ENCODE results near the gene KCNJ18.
"Not testable (repeated sequence)": the region's sequence is repeated elsewhere in the genome, so short reads cannot be mapped to it uniquely, and the experiment has no call there.

KCNJ18 gene

GRCh38 chr17:21737015-21737580 lies 44.8 kb downstream of the KCNJ18 start:
- DNase-seq: not testable (repeated sequence)

GRCh38 chr17:21738241-21738640 lies 45.9 kb downstream of the KCNJ18 start:
- not testable (repeated sequence) for DNase-seq

- not testable (repeated sequence) for DNase-seq
These were observed 46.7 kb downstream of the KCNJ18 start for GRCh38 chr17:21738877-21739474.

- DNase-seq: not testable (repeated sequence)
These were observed 47.2 kb downstream of the KCNJ18 start for GRCh38 chr17:21739485-21739884.

DNA sequence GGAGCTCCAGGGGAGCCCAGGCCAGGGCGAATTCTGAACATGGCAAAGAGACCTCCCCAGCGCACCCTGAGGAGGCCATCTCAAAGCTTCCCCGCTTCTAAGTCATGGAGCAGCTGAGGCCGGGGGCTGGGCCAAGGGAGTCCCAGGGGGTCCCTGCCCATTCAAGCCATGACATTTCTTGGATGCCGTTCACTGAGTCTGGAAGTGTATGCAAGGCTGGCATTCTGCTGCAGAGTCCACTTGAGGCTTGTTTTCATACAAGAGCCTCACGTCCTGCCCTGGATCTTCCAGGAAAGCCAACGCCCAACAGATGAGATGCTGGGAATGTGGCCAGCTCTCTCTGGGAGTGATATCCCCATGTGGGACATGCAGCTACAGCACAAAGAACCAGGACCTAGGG lies 48.5 kb downstream of the KCNJ18 start:
- DNase-seq: not testable (repeated sequence)

DNA sequence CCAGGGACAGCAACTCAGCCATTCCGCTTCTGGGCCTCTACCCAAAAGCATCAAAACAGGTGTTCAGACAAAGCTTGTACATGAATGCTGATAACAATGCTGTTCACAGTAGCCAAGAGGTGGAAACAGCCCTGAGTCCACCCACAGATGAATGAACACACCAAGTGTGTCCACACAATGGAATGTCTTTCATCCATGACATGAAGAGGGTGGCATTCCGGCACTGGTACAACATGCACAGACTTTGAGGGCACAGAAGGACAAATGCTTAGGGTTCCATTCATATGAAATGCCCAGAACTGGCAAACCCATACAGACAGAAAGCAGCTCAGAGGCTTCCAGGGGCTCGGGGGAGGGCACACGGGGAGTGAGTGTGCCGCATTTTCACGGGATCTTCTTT lies 49.2 kb downstream of the KCNJ18 start:
- not testable (repeated sequence) for DNase-seq

DNA sequence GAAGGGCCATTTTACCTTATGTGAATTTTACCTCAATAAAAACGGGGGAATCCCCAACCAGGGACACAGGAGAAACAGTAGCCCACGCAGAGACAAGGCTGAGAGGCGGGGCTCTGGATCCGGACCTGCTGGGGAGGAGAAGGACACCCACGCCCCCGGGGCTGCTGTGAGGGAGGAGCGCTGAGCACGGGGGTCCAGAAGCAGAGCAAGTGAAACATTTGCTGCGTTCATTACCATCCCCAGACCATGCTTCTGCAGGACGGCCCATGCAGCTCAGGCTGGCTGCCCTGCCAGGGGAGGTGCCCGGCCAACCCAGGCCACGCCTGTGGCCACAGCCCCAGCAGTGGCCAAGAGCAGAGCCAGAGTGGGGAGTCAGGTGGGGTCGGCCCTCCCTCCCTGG lies 50.0 kb downstream of the KCNJ18 start:
- no peak for DNase-seq

DNA sequence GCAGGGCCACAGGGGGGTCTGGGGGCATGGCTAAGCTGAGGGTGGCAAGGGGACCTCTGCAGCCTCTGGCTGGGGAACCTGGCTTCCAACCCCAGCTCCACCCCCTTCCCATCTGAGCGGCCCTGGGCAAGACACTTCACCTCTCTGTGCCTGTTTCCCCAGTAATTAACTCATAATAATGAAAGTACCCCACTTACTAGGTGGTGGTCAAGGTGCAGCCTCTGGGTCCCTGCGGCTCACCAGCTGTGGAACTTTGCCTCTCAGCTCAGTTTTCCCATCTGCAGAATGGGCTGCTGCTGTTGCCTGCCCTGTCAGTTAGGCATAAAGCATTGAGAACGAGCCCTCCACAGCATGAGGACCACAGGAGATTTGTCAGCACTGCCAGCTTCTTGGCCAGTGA lies 51.8 kb downstream of the KCNJ18 start:
- DNase-seq: not testable (repeated sequence)

DNA sequence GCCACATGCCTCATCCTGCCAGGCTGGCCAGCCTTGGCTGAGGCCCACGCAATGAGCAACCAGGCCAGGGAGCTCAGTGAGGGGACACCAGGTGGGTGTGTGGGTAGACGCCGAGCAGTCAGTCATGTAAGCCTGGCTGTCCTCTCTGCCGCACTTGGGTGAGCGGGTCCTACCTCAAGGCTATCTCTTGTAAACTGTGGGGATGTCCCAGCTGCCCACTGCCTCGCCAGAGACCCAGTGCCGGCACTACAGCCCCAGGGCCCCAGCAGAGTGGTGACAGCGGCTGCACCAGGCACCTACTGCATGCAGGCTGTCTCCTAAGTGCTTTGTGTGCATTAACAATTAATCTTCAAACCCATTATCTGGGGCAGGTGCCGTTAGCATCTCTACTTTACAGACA lies 52.3 kb downstream of the KCNJ18 start:
- DNase-seq: not testable (repeated sequence)

DNA sequence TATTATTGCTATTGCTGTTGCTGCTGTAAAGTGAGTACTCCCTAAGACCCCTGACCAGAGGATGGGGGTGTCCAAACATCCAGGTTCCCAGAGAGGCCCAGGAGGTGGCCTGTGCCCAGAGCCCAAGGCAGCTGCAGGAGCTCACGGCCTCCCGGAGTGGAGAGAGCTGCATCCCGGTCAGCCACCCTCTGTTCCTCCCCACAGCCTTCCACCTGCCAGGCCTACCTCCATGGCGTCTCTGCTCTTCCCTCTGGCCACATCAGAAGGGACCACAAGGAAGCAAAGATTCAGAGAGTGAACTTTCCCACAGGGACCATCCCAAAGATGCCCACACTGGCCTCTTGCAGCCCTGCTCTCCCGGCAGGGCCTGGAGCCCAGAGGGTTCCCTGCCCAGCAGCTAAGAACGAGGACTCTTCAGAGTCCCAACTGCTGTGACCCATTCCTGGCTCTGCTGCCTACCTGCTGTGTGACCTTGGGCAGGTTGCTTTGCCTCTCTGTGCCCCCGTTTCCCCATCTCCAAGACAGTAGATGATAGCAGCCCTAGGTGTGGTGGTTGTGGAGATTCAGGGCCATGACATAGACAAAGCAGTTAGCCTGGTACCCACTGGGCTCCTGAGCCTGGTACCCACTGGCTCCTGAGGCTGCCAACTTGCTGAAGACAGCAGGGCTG lies 53.2 kb downstream of the KCNJ18 start:
- not testable (repeated sequence) for DNase-seq

- DNase-seq: not testable (repeated sequence)
These were observed 54.1 kb downstream of the KCNJ18 start for GRCh38 chr17:21746415-21746814.

GRCh38 chr17:21747195-21747915 lies 55.0 kb downstream of the KCNJ18 start:
- DNase-seq: not testable (repeated sequence)

GRCh38 chr17:21748686-21749085 lies 56.4 kb downstream of the KCNJ18 start:
- DNase-seq: not testable (repeated sequence)

DNA sequence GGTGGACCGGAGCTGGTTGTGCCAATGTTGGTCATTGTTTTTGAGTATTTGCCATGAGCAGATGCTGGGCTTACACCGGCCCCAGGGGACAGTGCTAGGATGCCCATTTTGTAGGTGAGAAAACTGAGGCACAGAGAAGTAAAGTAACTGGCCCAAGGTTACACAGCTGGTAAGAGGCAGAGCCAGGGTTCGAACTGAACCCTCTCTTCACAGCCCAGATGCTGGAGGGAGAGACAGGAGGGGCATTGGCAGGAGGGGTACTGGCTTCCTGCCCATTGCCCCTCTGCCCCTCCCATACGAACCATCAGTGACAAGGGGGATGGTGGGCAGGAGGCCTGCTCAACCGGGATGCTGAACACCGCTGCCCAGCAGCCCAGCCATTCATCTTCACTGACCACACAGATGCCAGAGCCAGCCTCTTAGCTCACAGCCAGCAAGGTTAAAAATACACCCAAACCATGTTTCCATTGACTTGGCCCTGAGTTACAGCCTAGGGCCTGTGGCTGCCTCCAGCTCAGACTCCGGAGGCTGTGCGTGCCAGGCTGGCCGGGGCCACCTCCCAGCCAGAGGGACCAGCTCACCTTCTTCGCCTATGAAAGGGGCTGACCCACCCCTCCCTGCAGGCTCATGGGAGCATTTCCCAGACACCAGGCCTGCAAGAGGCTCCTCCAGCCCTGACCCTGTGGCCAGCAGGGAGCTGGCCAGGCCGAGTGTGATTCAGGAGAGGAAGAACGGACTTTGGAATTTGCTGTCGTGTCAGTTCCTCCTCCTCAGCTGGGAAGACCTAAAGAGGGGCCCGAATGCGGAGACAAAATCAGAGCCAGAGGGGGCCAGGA lies 57.6 kb downstream of the KCNJ18 start:
- DNase-seq: not testable (repeated sequence)

- DNase-seq: not testable (repeated sequence)
These were observed 58.8 kb downstream of the KCNJ18 start for GRCh38 chr17:21751111-21751510.
